B cell (primary cell): ENCODE results near the gene NOP53.

ENCODE experiments used
- EZH2 ChIP-seq: IDR thresholded peaks from 2 replicates; pipeline ENCODE4 v1.6.1; 2012; ENCODE audit warnings: borderline replicate concordance, low read depth, mild to moderate bottlenecking, moderate library complexity, low read length; ENCODE audit not compliant: insufficient read depth, poor library complexity, severe bottlenecking
- TF ChIP-seq, protein P1 (sequence below): fragments of 200-600 bp; IDR thresholded peaks from one replicate; pipeline ENCODE4 v1.8.0; 2022; ENCODE audit warnings: antibody characterized with exemption, mild to moderate bottlenecking

DNA sequence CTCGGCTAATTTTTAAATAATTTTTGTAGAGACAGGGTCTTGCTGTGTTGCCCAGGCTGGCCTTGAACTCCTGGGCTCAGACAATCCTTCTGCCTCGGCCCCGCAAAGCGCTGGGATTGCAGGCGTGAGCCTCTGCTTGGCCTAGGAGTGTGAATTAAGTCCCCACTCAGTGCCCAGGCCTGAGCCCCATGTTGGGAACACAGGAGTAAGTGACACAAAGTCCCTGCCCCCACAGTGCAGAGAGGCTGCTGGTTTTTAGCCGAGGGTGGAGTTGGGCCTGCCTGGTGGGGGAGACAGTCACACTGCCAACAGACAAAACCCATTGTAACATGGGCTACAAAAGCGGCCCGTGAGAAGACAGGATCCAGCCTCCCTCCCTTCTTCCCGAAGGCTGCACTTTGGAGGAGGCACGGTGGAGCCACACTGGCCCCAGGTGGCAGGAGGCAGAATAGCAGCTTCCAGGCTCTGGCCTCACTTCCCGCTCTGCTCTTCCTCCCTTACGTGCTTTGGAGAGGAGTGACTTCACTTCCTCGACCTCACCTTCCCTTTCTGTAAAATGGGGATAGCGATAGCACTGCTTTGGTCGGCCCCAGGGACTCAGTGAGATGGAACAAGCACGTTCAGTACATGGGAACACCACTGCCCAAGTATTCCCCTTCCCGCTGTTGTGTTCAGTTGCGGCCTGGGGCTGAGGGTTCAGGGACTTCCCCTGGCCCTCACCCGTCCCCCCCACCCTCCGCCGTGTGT is 47.3 kb upstream of the NOP53 start:
- TF ChIP-seq, protein P1, sequence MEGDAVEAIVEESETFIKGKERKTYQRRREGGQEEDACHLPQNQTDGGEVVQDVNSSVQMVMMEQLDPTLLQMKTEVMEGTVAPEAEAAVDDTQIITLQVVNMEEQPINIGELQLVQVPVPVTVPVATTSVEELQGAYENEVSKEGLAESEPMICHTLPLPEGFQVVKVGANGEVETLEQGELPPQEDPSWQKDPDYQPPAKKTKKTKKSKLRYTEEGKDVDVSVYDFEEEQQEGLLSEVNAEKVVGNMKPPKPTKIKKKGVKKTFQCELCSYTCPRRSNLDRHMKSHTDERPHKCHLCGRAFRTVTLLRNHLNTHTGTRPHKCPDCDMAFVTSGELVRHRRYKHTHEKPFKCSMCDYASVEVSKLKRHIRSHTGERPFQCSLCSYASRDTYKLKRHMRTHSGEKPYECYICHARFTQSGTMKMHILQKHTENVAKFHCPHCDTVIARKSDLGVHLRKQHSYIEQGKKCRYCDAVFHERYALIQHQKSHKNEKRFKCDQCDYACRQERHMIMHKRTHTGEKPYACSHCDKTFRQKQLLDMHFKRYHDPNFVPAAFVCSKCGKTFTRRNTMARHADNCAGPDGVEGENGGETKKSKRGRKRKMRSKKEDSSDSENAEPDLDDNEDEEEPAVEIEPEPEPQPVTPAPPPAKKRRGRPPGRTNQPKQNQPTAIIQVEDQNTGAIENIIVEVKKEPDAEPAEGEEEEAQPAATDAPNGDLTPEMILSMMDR, result peak; percentile 84
- no peak for TF ChIP-seq EZH2
